ENCODE measurements around the gene KLHL21.
A peak's percentile ranks its signal among the peaks of the same experiment; 100 is the strongest.

KLHL21 gene

GRCh38 chr1:6619045-6619444 lies 16.4 kb upstream of the KLHL21 start:
- in situ Hi-C loops (cut with MboI; ENCODE audit: low pct_unique_long_range_greater_than_20kb, low sequenced_read_pairs, unreplicated experiment) = no loop called here
- no peak for DNase-seq (ENCODE audit: low spot score)
- no peak for TF ChIP-seq CTCF (IDR thresholded peaks at IDR 0.05; ENCODE audit: extremely low read depth, insufficient read depth, missing control alignments)

GRCh38 chr1:6614929-6615785 lies 12.5 kb upstream of the KLHL21 start:
- DNase-seq (ENCODE audit: low spot score) = peak; percentile 65
- TF ChIP-seq CTCF (IDR thresholded peaks at IDR 0.05; ENCODE audit: extremely low read depth, insufficient read depth, missing control alignments) = no peak
- in situ Hi-C loops (cut with MboI; ENCODE audit: low pct_unique_long_range_greater_than_20kb, low sequenced_read_pairs, unreplicated experiment) = no loop called here

GRCh38 chr1:6614019-6614928 lies 11.6 kb upstream of the KLHL21 start:
- peak; percentile 94 for DNase-seq (ENCODE audit: low spot score)
- no peak for TF ChIP-seq CTCF (IDR thresholded peaks at IDR 0.05; ENCODE audit: extremely low read depth, insufficient read depth, missing control alignments)
- in situ Hi-C loops (cut with MboI; ENCODE audit: low pct_unique_long_range_greater_than_20kb, low sequenced_read_pairs, unreplicated experiment) = no loop called here

- in situ Hi-C loops (cut with MboI; ENCODE audit: low pct_unique_long_range_greater_than_20kb, low sequenced_read_pairs, unreplicated experiment) = no loop called here
- TF ChIP-seq CTCF (IDR thresholded peaks at IDR 0.05; ENCODE audit: extremely low read depth, insufficient read depth, missing control alignments) = no peak
- peak; percentile 100 for DNase-seq (ENCODE audit: low spot score)
Measured at GRCh38 chr1:6613361-6614018, 10.8 kb upstream of the KLHL21 start, which contains the start of gene PHF13. PHF13 (plus strand) TSS chr1:6613731; CDS start chr1:6614067, 336 bp downstream.

- TF ChIP-seq CTCF (IDR thresholded peaks at IDR 0.05; ENCODE audit: extremely low read depth, insufficient read depth, missing control alignments) = no peak
- in situ Hi-C loops (cut with MboI; ENCODE audit: low pct_unique_long_range_greater_than_20kb, low sequenced_read_pairs, unreplicated experiment) = no loop called here
- DNase-seq (ENCODE audit: low spot score) = no peak
Measured at GRCh38 chr1:6612641-6613360, 10.1 kb upstream of the KLHL21 start.
